ENCODE results near the gene FAM151A. TPM values are rescaled to one million over a fixed set of nuclear protein-coding genes. Genes with fewer than 3 reads are reported as not detected.

The FAM151A gene
- total and polyA plus RNA-seq, 2 donors (not counting 3 experiments of a cell fraction or from before 2014, with no cell fraction given) = not detected

GRCh38 chr1:54572542-54572850 is 50.8 kb downstream of the FAM151A start:
- BruUV-seq (replicated peaks) = no TSS peak
- Histone ChIP-seq H2AFZ (ENCODE audit: low read depth, low read length) (peak overlapping the region; percentile 72), H3K4me3 (replicated peaks in 1 of 3; ENCODE audit: insufficient read depth in 1 of 3, low read depth in 1 of 3, low read length in 3 of 3) (no peak overlapping the region), H3K9ac (replicated peaks; ENCODE audit: extremely low read depth, insufficient read depth, low read length) (no peak overlapping the region), H3K27me3 (ENCODE audit: control insufficient read depth in 2 of 2, insufficient read depth in 2 of 2, low read length in 2 of 2) (no peaks in the 10 kb centered on the region), H3K4me2 (ENCODE audit: insufficient read depth, low read length) (no peak overlapping the region), H3K27ac (ENCODE audit: insufficient read depth, low read depth, low read length) (peak overlapping the region; percentile 61), H3K9me3 (replicated peaks; ENCODE audit: control insufficient read depth, insufficient read depth, low read length) (no peaks in the 10 kb centered on the region), H3K36me3 (ENCODE audit: control insufficient read depth in 2 of 2, extremely low read depth in 1 of 2, insufficient read depth in 2 of 2, low read length in 2 of 2) (no peaks in the 10 kb centered on the region), H4K20me1 (replicated peaks; ENCODE audit: control insufficient read depth, extremely low read depth, insufficient read depth, low read length) (no peaks in the 10 kb centered on the region), H3K4me1 (ENCODE audit: control insufficient read depth, extremely low read depth, insufficient read depth, low read length) (peaks cover 31% of the 10 kb centered on the region), H3K9me1 (replicated peaks; ENCODE audit: control insufficient read depth, extremely low read depth, insufficient read depth, low read length) (no peaks in the 10 kb centered on the region), H3K79me2 (ENCODE audit: control insufficient read depth, insufficient read depth, low read length) (no peaks in the 10 kb centered on the region)
- ChIA-PET CTCF (interaction anchor here (1.0 to 2.1 kb wide), 3 partner anchors 24 to 84 kb away, joined by 4 to 9 read pairs (median 7); partner anchors contain the start of gene ACOT11), POLR2A (no interaction called here)
- intact Hi-C loops (cut with micrococcal nuclease) (loop anchor here (1.0 to 5.0 kb wide), 2 partner anchors 30 to 145 kb away; partner anchors contain the start of gene TTC4), dilution Hi-C loops (cut with MboI; ENCODE audit: extremely low pct_ligation_motif_present, low sequenced_read_pairs) (no loop called here)
- no peak for TF ChIP-seq POLR2A (IDR thresholded peaks at IDR 0.05; ENCODE audit: low read depth, low read length)
- no peak for TF ChIP-seq JUN (IDR thresholded peaks at IDR 0.05; ENCODE audit: borderline replicate concordance, insufficient read depth, insufficient read length, low read depth)
- TF ChIP-seq CTCF (IDR thresholded peaks at IDR 0.05; ENCODE audit: extremely low read depth in 1 of 2, insufficient read depth in 1 of 2, low read depth in 1 of 2, low read length in 2 of 2) = no peak
- no peak for TF ChIP-seq POLR2AphosphoS5 (IDR thresholded peaks at IDR 0.05; ENCODE audit: insufficient read depth, low read depth, low read length)
- no peak for TF ChIP-seq MYC (IDR thresholded peaks at IDR 0.05; ENCODE audit: low read depth, low read length)
- no peak for TF ChIP-seq GATA2 (IDR thresholded peaks at IDR 0.05; ENCODE audit: insufficient read depth, insufficient read length, low read depth, low read length)
- TF ChIP-seq EZH2 (IDR thresholded peaks at IDR 0.05; ENCODE audit: borderline replicate concordance, low read depth, low read length, severe bottlenecking) = no peak
- no peak for TF ChIP-seq FOS (IDR thresholded peaks at IDR 0.05; ENCODE audit: borderline replicate concordance, insufficient read depth, low read length)
- no peak for TF ChIP-seq MAX (IDR thresholded peaks at IDR 0.05; ENCODE audit: insufficient read depth, insufficient read length)
- no peak for FAIRE-seq
- no peak for DNase-seq (ENCODE audit: low read depth, low spot score)

All from endothelial cell of umbilical vein (primary cell).